ENCODE results near the gene RFX8. TPM values are rescaled to one million over a fixed set of nuclear protein-coding genes. Genes with fewer than 3 reads are reported as not detected.

RFX8 gene
- total RNA-seq, 4 donors from 2014 or later: 0.27 TPM; not detected in 3

GRCh38 chr2:101349893-101350662 lies 124.8 kb downstream of the RFX8 start:
- intact Hi-C loops (cut with DNase I; ENCODE audit: low total_unique reads): no loop called here
- in situ Hi-C loops (cut with MboI; ENCODE audit: low sequenced_read_pairs in 4 of 4): loop anchor here in 2 of 4 donors (10.0 to 25.0 kb wide), 2 partner anchors 485 to 487 kb away; no protein-coding TSS in a partner anchor
- DNase-seq (no peak), ATAC-seq (no peak)
- Histone ChIP-seq H3K27me3 (no peaks in the 10 kb centered on the region), H3K36me3 (no peaks in the 10 kb centered on the region), H3K27ac (no peak overlapping the region), H3K4me3 (no peak overlapping the region), H3K4me1 (no peaks in the 10 kb centered on the region), H3K9me3 (no peaks in the 10 kb centered on the region)
- TF ChIP-seq POLR2A (IDR thresholded peaks at IDR 0.05) (no peak), CTCF (IDR thresholded peaks at IDR 0.05 in 4 of 5, conservative IDR thresholded peaks at IDR 0.05 in 1 of 5) (no peak)

GRCh38 chr2:101348883-101349282 lies 126.0 kb downstream of the RFX8 start:
- Histone ChIP-seq H3K4me1 (no peaks in the 10 kb centered on the region), H3K4me3 (no peak overlapping the region), H3K9me3 (no peaks in the 10 kb centered on the region), H3K36me3 (no peaks in the 10 kb centered on the region), H3K27ac (no peak overlapping the region), H3K27me3 (no peaks in the 10 kb centered on the region)
- no peak for TF ChIP-seq POLR2A (IDR thresholded peaks at IDR 0.05)
- TF ChIP-seq CTCF (IDR thresholded peaks at IDR 0.05 in 4 of 5, conservative IDR thresholded peaks at IDR 0.05 in 1 of 5): no peak
- in situ Hi-C loops (cut with MboI; ENCODE audit: low sequenced_read_pairs in 4 of 4) (loop anchor here in 2 of 4 donors (10.0 to 25.0 kb wide), 2 partner anchors 486 to 488 kb away; no protein-coding TSS in a partner anchor), intact Hi-C loops (cut with DNase I; ENCODE audit: low total_unique reads) (no loop called here)
- DNase-seq: no peak
- no peak for ATAC-seq

Other genes starting within 250 kb of the RFX8 start
- 10 to 100 TPM; 31.2 to 42.0 (median 35.5) TPM for gene CNOT11, start 222.2 kb downstream of the RFX8 start, total RNA-seq
- 10 to 100 TPM; 14.7 to 27.7 (median 18.5) TPM for gene RNF149, start 166.4 kb downstream of the RFX8 start, total RNA-seq
- not detected for gene CREG2, start 87.6 kb downstream of the RFX8 start, total RNA-seq
- gene MAP4K4, start 222.6 kb upstream of the RFX8 start, total RNA-seq: 10 to 100 TPM; 40.0 to 85.5 (median 59.5) TPM

Data from gastrocnemius medialis (tissue), 4 donors.